ENCODE results near the gene LARP4B. TPM values are rescaled to one million over a fixed set of nuclear protein-coding genes. Genes with fewer than 3 reads are reported as not detected.

The LARP4B gene
- total and polyA plus RNA-seq, 2 of the 13 experiments (the other 11 are each of a cell fraction or from before 2014, with no cell fraction given) = 19.5 to 30.2 TPM

GRCh38 chr10:803041-803741 is 128.3 kb downstream of the LARP4B start:
- CTCF ChIA-PET (ENCODE audit: low intra/inter-chr PET ratio, low total read pairs) = no interaction called here
- no peak overlapping the region for H3K9ac ChIP-seq (ENCODE audit: insufficient read depth, low read depth, low read length)
- in situ Hi-C loops (cut with HindIII; ENCODE audit: extremely low pct_ligation_motif_present, low pct_unique_long_range_greater_than_20kb) = no loop called here
- DNase-seq (ENCODE audit: low spot score) (no peak), ATAC-seq (peak; percentile 19), FAIRE-seq (no peak)
- no TSS peak for BruUV-seq (replicated peaks)
- POLR2A ChIA-PET = no interaction called here
- H3K4me1 ChIP-seq (ENCODE audit: insufficient read depth, low read length) = no peaks in the 10 kb centered on the region
- no peaks in the 10 kb centered on the region for H3K79me2 ChIP-seq (ENCODE audit: insufficient read depth, low read length)
- no peak overlapping the region for H3K4me2 ChIP-seq (ENCODE audit: low read depth, low read length)
- intact Hi-C loops (cut with micrococcal nuclease; ENCODE audit: unreplicated experiment) = no loop called here
- H3K27me3 ChIP-seq (ENCODE audit: control insufficient read depth in 1 of 2, insufficient read depth in 2 of 2, low read length in 2 of 2) = no peaks in the 10 kb centered on the region
- TF ChIP-seq ZFYVE20 (CRISPR knock-in tag; IDR thresholded peaks at IDR 0.05; ENCODE audit: borderline replicate concordance, low read depth) = no peak
- TF ChIP-seq AGO2 (optimal IDR thresholded peaks at IDR 0.05; ENCODE audit: low read depth, low read length) = peak; percentile 83
- peak; percentile 83 for TF ChIP-seq RBM22 (optimal IDR thresholded peaks at IDR 0.05; ENCODE audit: low read length)
- no peak for TF ChIP-seq ZNF761 (CRISPR knock-in tag; conservative IDR thresholded peaks at IDR 0.05)
- no peaks in the 10 kb centered on the region for H3K9me3 ChIP-seq (ENCODE audit: low read length)
- H3K27ac ChIP-seq (ENCODE audit: extremely low read length, insufficient read depth, low read length) = no peak overlapping the region
- no peak overlapping the region for H3K4me3 ChIP-seq (replicated peaks in 1 of 3; ENCODE audit: insufficient read depth in 1 of 3, low read depth in 2 of 3, low read length in 3 of 3)
- peaks cover 0 to 13% of the 10 kb centered on the region in 2 experiments; a peak in 4 of 5 replicates for H3K36me3 ChIP-seq (replicated peaks in 1 of 2; ENCODE audit: control insufficient read depth in 1 of 2, insufficient read depth in 2 of 2, low read length in 2 of 2)
- 83% methylated on average over 20 of the region's 25 CpGs for WGBS (ENCODE audit: low lambda C conversion rate)
- no peak overlapping the region for H2AFZ ChIP-seq (ENCODE audit: low read length)
- H4K20me1 ChIP-seq (ENCODE audit: insufficient read depth, low read length) = no peaks in the 10 kb centered on the region

DNA sequence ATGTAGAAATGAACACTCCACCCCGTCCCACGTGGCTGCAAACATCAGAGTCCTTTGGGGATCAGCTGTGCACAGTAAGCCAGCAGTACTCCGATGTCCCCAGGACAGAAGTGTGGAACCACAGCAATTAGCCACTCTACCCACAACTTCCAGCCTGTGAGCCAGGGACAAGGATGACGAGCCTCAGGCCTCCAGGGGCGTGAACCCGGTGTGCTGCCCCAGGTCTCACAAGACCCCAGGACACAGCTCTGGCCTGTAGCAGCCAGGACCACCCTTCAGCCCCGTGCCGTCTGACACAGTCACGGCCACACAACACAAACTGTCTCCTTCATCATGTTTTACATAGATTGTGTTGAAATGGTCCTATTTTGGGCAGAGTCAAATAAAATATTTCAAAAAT is 129.0 kb downstream of the LARP4B start:
- intact Hi-C loops (cut with micrococcal nuclease; ENCODE audit: unreplicated experiment) = no loop called here
- in situ Hi-C loops (cut with HindIII; ENCODE audit: extremely low pct_ligation_motif_present, low pct_unique_long_range_greater_than_20kb) = no loop called here
- Histone ChIP-seq H2AFZ (ENCODE audit: low read length) (no peak overlapping the region), H3K79me2 (ENCODE audit: insufficient read depth, low read length) (no peaks in the 10 kb centered on the region), H3K4me1 (ENCODE audit: insufficient read depth, low read length) (no peaks in the 10 kb centered on the region), H3K4me2 (ENCODE audit: low read depth, low read length) (no peak overlapping the region), H3K36me3 (replicated peaks in 1 of 2; ENCODE audit: control insufficient read depth in 1 of 2, insufficient read depth in 2 of 2, low read length in 2 of 2) (peaks cover 0 to 6% of the 10 kb centered on the region in 2 experiments; a peak in 4 of 5 replicates), H3K4me3 (replicated peaks in 1 of 3; ENCODE audit: insufficient read depth in 1 of 3, low read depth in 2 of 3, low read length in 3 of 3) (no peak overlapping the region), H3K9me3 (ENCODE audit: low read length) (peaks cover 6% of the 10 kb centered on the region; the same call in 1 of the 2 replicates), H4K20me1 (ENCODE audit: insufficient read depth, low read length) (no peaks in the 10 kb centered on the region), H3K9ac (ENCODE audit: insufficient read depth, low read depth, low read length) (no peak overlapping the region), H3K27ac (ENCODE audit: extremely low read length, insufficient read depth, low read length) (no peak overlapping the region), H3K27me3 (ENCODE audit: control insufficient read depth in 1 of 2, insufficient read depth in 2 of 2, low read length in 2 of 2) (no peaks in the 10 kb centered on the region)
- ATAC-seq (peak; percentile 15), DNase-seq (ENCODE audit: low spot score) (no peak), FAIRE-seq (no peak)
- BruUV-seq (replicated peaks) = no TSS peak
- POLR2A ChIA-PET = no interaction called here
- no peak for TF ChIP-seq ZNF605 (CRISPR knock-in tag; IDR thresholded peaks at IDR 0.05)
- TF ChIP-seq RBM22 (optimal IDR thresholded peaks at IDR 0.05; ENCODE audit: low read length) = peak; percentile 16
- CTCF ChIA-PET (ENCODE audit: low intra/inter-chr PET ratio, low total read pairs) = no interaction called here
- 90% methylated on average over 4 of the region's 9 CpGs for WGBS (ENCODE audit: low lambda C conversion rate)
